Measurements from ENCODE around the gene ZNF516.

ZNF516 gene

DNA sequence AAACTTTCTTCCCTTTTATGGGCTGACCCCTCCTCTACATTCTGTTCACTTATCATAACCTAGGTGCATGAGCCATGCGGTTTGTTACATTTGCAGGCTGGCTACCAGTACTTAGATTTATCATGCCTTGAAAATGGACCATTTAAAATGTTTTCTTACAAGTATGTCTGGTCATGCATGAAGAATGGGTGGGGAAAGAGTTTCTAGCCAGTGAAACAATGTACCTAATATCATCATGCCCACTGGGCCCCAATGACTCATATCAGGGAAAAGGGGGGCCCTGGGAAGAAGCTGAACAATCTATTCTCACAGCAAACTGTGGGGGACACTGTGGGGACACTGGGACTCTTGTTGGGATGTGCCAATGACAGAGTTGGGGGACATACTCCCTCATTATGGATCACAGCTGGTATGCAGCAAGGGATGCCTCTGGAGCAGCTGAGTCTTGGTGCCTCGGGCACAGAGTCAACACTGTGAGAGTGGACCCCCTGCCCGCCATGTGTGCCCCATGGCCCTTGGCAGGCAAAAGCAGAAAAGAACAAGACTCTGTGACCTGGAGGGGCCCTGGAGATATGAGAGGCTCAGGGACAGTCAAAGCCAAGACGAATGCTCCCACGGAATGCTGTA is 156.3 kb downstream of the ZNF516 start:
- no peak for DNase-seq (ENCODE audit: low spot score)
- TF ChIP-seq, protein P1, sequence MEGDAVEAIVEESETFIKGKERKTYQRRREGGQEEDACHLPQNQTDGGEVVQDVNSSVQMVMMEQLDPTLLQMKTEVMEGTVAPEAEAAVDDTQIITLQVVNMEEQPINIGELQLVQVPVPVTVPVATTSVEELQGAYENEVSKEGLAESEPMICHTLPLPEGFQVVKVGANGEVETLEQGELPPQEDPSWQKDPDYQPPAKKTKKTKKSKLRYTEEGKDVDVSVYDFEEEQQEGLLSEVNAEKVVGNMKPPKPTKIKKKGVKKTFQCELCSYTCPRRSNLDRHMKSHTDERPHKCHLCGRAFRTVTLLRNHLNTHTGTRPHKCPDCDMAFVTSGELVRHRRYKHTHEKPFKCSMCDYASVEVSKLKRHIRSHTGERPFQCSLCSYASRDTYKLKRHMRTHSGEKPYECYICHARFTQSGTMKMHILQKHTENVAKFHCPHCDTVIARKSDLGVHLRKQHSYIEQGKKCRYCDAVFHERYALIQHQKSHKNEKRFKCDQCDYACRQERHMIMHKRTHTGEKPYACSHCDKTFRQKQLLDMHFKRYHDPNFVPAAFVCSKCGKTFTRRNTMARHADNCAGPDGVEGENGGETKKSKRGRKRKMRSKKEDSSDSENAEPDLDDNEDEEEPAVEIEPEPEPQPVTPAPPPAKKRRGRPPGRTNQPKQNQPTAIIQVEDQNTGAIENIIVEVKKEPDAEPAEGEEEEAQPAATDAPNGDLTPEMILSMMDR (IDR thresholded peaks at IDR 0.05; ENCODE audit: poor library complexity, severe bottlenecking), result no peak

GRCh38 chr18:76338088-76338487 is 157.0 kb downstream of the ZNF516 start:
- no peaks in the 10 kb centered on the region for H3K27me3 ChIP-seq (ENCODE audit: insufficient read depth, poor library complexity, severe bottlenecking)
- TF ChIP-seq, protein P1 (IDR thresholded peaks at IDR 0.05; ENCODE audit: poor library complexity, severe bottlenecking), result no peak

More for the DNA sequence above, 156.3 kb downstream of the ZNF516 start:
- no peak for ATAC-seq (ENCODE audit: low read depth)
- Histone ChIP-seq H3K4me3 (ENCODE audit: severe bottlenecking) (no peak overlapping the region), H3K27me3 (ENCODE audit: insufficient read depth, poor library complexity, severe bottlenecking) (no peaks in the 10 kb centered on the region), H3K27ac (ENCODE audit: poor library complexity, severe bottlenecking) (no peak overlapping the region), H3K4me1 (ENCODE audit: insufficient read depth, poor library complexity, severe bottlenecking) (peaks cover 9% of the 10 kb centered on the region), H3K36me3 (ENCODE audit: low read depth) (no peaks in the 10 kb centered on the region), H3K9me3 (ENCODE audit: severe bottlenecking) (no peaks in the 10 kb centered on the region)

GRCh38 chr18:76335859-76336640 is 159.0 kb downstream of the ZNF516 start:
- H3K27me3 ChIP-seq (ENCODE audit: insufficient read depth, poor library complexity, severe bottlenecking), result no peaks in the 10 kb centered on the region
- no peaks in the 10 kb centered on the region for H3K36me3 ChIP-seq (ENCODE audit: low read depth)
- TF ChIP-seq, protein P1 (IDR thresholded peaks at IDR 0.05; ENCODE audit: poor library complexity, severe bottlenecking), result no peak
- no peak for DNase-seq (ENCODE audit: low spot score)
- ATAC-seq (ENCODE audit: low read depth), result no peak
- H3K27ac ChIP-seq (ENCODE audit: poor library complexity, severe bottlenecking), result no peak overlapping the region
- H3K4me1 ChIP-seq (ENCODE audit: insufficient read depth, poor library complexity, severe bottlenecking), result peaks cover 9% of the 10 kb centered on the region
- no peaks in the 10 kb centered on the region for H3K9me3 ChIP-seq (ENCODE audit: severe bottlenecking)
- H3K4me3 ChIP-seq (ENCODE audit: severe bottlenecking), result no peak overlapping the region

More at GRCh38 chr18:76338088-76338487, 157.0 kb downstream of the ZNF516 start:
- Histone ChIP-seq H3K4me3 (ENCODE audit: severe bottlenecking) (no peak overlapping the region), H3K9me3 (ENCODE audit: severe bottlenecking) (no peaks in the 10 kb centered on the region), H3K36me3 (ENCODE audit: low read depth) (no peaks in the 10 kb centered on the region), H3K4me1 (ENCODE audit: insufficient read depth, poor library complexity, severe bottlenecking) (peaks cover 9% of the 10 kb centered on the region), H3K27ac (ENCODE audit: poor library complexity, severe bottlenecking) (no peak overlapping the region)
- DNase-seq (ENCODE audit: low spot score), result no peak
- no peak for ATAC-seq (ENCODE audit: low read depth)

DNA sequence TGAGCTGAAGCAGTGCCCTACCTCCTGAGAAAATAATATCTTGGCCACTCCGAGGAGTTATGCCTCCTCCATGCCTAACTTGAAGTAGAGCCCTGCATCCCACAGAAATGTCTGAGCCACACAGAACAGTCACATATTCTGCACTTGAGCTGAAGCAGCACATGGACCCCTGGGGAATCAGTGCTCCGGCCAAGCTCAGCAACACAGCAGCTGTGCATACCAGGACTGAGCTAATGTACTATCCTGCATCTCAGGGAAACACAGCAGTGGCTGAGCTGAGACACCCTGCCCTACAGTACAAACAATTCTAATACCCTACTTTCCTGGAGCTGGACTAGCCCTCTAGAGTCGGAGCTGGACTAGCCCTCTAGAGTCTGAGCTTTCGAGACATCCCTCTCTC is 166.9 kb downstream of the ZNF516 start:
- TF ChIP-seq, protein P1 (IDR thresholded peaks at IDR 0.05; ENCODE audit: poor library complexity, severe bottlenecking), result no peak
- Histone ChIP-seq H3K36me3 (ENCODE audit: low read depth) (no peaks in the 10 kb centered on the region), H3K9me3 (ENCODE audit: severe bottlenecking) (peaks cover 2% of the 10 kb centered on the region), H3K4me3 (ENCODE audit: severe bottlenecking) (no peak overlapping the region), H3K4me1 (ENCODE audit: insufficient read depth, poor library complexity, severe bottlenecking) (no peaks in the 10 kb centered on the region), H3K27me3 (ENCODE audit: insufficient read depth, poor library complexity, severe bottlenecking) (peaks cover 15% of the 10 kb centered on the region), H3K27ac (ENCODE audit: poor library complexity, severe bottlenecking) (no peak overlapping the region)
- ATAC-seq (ENCODE audit: low read depth) (no peak), DNase-seq (ENCODE audit: low spot score) (no peak)

- Histone ChIP-seq H3K27me3 (ENCODE audit: insufficient read depth, poor library complexity, severe bottlenecking) (peaks cover 9% of the 10 kb centered on the region), H3K4me1 (ENCODE audit: insufficient read depth, poor library complexity, severe bottlenecking) (no peaks in the 10 kb centered on the region), H3K4me3 (ENCODE audit: severe bottlenecking) (no peak overlapping the region), H3K9me3 (ENCODE audit: severe bottlenecking) (no peaks in the 10 kb centered on the region), H3K36me3 (ENCODE audit: low read depth) (no peaks in the 10 kb centered on the region), H3K27ac (ENCODE audit: poor library complexity, severe bottlenecking) (no peak overlapping the region)
- ATAC-seq (ENCODE audit: low read depth), result no peak
- TF ChIP-seq, protein P1 (IDR thresholded peaks at IDR 0.05; ENCODE audit: poor library complexity, severe bottlenecking), result no peak
- DNase-seq (ENCODE audit: low spot score), result no peak
These were observed 171.2 kb downstream of the ZNF516 start for GRCh38 chr18:76323891-76324290.

All from RWPE2 (cell line).